ENCODE measurements around the gene MTR.
"Not testable (repeated sequence)": the region's sequence is repeated elsewhere in the genome, so short reads cannot be mapped to it uniquely, and the experiment has no call there.

MTR gene

GRCh38 chr1:236836157-236836556 lies 41.1 kb downstream of the MTR start:
- no peak for DNase-seq

- no peak for DNase-seq
Measured at GRCh38 chr1:236837115-236837514, 42.0 kb downstream of the MTR start.

DNA sequence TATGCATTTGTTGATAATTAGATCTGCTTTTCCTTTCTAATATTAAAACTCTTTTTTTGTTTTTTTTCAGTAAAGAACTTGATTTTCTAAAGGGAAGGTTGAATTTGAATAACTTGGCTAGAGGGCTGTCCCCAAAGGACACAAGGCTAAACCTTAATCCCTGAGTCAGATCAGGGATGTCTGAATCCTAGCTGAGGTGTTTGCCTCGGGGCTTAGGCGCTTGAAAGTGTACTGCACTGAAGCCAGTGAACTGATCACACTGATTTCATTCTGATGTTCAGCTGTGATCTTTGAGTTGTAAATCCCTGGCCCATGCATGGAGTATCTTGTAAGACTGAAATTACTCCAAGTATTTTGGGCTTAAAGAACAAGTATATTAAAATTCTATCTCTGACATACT lies 42.8 kb downstream of the MTR start:
- DNase-seq = no peak

- DNase-seq = no peak
Measured at GRCh38 chr1:236841341-236841740, 46.2 kb downstream of the MTR start.

DNA sequence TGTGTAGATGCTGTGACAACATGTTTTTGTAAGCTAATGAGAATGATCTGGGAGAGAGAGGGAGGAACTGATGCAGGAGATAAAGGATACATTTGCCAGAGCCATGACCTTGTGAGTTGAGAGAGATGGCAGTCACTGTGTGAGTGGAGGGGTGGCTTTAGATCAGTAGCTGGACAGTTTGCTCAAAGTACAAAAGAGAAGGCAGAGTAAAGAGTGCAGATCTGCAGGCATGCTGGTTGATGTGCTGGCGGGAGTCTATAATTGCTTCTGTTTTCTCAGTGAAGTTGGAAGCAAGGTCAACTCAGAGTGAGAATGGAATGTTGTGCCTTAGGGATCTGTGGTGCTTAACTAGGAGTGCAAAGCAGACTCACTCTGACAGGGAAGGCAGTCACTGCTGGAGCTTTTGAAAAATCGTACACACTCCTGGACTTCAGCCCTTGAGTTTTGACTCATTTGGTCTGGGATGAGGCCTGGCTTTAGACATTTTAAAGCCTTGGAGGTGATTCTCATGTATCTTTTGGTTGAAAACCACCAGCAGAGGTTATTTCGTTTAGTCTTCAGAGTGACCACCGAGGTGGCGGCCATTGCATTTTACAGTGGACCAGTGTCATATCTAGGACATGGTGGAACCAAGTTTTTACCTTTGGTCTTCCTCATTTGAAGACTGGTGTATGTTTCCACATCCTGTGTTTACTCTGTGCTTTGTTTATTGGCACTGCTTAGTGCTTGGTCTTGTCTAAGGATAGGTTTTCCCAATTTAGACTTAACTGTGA lies 49.6 kb downstream of the MTR start:
- DNase-seq = no peak

DNA sequence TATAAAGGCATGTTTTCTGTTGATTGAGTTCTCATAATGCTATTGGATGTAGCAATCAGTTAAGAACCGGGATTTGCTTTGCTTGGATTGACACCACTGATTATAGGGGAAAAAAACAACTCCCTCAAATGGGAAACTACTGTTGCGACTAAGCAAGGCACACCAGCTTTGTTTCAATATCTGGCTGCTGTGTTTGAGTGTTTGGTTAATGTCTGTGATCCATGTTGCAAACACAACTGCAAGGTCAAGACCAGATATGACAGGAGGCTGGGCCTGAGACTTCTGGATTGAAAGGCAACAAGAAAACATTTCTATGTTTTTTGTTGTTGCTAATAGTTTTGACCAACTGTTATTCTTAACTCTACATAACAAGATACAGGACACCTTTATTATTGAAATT lies 50.7 kb downstream of the MTR start:
- DNase-seq = no peak

DNA sequence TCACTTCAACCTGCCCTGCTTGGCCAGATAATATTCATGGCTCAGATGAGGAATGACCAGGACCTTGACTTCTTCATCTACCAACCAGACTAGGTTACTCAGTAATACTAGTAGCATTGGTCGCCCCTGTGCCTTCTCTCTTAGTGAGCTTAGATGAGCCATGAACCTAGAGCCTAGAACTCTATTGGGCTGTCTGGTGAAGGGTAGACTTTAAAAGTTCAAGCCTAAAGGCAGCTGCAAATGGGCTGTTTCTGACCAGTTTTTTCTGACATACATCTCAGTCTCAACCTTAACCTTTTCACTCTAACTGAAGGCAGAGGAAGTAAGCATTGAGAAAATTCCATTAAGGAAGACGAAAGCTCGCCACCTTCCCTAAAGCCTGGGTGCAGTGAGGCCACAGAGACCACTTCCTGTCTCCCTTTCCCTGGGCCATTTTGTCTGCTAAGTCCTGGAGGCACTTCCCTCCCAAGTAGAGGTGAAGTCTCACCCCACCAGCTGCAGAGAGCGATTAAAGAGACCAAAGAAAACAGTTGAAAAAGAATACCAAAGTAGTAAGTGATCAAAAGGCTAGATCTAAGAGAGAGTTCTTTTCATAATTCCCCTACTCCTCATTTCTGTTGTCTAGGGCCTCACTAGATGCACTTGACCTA lies 53.3 kb downstream of the MTR start:
- DNase-seq = no peak

- DNase-seq = no peak
Measured at GRCh38 chr1:236850077-236850979, 55.2 kb downstream of the MTR start.

DNA sequence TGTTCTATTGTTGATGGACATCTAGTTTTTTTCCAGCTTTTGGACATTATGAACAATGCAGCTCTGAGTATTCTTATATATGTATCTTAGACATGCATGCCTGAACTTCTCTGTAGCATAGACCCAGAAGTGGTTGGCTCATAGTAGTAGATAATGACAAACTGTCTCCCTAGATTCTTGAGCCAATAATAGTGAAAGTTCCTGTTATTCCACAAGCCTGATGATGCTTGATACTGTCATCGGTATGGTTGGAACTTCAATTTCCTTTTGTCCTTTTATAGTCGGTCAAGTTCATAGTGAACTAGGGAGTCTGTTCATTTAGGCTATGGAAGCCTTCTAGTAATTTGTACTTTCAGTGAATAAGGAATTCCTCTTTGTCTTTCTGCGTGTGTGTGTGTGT lies 56.8 kb downstream of the MTR start:
- DNase-seq = no peak

GRCh38 chr1:236853921-236854604 lies 59.0 kb downstream of the MTR start:
- no peak for DNase-seq

DNA sequence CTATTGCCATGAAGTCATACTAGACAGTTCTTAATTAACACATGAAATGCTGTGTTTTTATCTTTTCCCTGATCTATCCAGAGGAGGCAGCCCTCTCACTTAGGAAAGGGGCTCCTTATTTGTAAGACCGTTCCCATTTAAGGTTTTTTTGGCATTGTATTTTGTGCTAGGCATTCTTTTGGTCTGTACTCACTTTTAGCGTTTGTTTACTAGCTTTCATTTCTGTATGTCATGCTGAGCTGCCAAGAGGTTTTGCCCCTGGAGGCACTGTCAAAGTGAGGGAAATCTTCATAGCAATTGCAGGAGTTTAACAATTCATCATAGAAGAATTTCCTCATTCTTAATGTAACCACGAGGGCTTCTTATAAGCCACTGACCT lies 59.5 kb downstream of the MTR start:
- no peak for DNase-seq

DNA sequence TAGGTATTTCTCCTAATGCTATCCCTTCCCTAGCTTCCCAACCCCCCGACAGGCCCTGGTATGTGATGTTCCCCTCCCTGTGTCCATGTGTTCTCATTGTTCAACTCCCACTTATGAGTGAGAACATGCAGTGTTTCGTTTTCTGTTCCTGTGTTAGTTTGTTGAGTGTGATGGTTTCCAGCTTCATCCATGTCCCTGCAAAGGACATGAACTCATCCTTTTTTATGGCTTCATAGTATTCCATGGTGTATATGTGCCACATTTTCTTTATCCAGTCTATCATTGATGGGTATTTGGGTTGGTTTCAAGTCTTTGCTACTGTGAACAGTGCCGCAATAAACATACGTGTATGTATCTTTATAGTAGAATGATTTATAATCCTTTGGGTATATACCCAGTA lies 61.6 kb downstream of the MTR start:
- not testable (repeated sequence) for DNase-seq

GRCh38 chr1:236858165-236858564 lies 63.1 kb downstream of the MTR start:
- DNase-seq = peak; percentile 27

DNA sequence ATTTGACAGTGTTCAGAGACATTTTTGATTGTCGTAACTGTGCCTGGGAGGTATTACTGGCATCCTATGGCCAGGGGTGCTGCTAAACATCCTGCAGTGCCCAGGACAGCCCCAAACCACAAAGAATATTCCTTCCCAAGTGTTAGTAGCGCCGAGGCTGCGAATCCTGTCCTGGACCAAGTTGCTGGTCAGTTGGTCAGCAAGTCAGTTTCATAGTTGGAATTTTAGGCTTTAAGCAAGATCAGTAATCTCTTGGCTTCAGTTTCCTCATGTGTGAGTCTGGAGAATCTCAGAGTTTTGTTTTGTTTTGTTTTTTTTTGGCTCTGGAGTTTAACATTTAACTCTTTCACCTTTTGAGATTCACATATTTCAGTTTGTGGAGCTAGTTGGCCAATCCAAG lies 65.0 kb downstream of the MTR start:
- DNase-seq = no peak

DNA sequence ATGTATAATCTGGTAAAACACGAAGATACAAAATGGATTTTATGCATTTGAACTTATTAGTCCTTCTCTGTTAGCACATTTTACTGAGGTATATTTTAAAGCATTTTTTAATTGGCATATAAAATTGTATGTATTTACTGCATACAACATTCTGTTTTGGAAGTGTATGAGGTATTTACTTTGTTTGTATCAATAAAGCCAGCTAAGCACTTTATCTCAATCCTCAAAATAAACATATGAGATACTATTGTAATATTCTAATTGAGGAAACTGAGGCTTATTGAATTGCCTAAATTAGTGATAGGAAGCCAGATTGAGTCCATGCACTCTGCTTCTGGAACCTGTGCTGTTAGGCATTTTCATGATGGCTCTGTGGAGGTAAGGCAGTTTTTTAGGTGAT lies 65.6 kb downstream of the MTR start:
- no peak for DNase-seq

GRCh38 chr1:236861560-236862218 lies 66.6 kb downstream of the MTR start:
- no peak for DNase-seq

- no peak for DNase-seq
Measured at GRCh38 chr1:236862219-236862591, 67.1 kb downstream of the MTR start.

DNA sequence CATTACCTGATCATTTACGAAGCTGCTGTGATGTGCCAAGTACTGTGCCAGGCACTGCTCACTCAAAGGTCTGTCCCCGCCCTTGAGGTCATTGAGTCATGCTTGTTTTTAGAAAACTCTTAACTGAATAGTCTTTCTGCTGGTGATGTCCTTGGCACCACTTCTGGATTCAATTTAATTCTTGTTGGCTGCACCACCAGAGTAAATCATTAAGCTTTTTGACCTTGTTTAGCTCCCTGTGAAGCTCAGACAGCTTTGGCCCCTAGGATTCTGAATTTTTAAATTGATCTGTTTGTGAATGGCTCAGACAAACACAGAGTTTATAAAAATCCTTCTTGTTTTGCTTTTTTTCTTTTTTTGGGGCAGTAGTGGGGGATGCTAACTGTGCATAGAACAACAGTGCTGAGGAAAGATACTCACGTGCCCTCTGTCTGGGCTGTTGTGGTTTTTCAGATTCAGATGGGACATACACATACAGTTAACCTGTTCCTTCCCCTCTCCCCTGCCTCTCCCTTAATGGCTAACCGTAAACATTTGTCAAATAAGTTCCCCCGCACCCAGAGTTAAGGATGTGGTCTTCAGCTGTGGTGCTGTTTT lies 67.6 kb downstream of the MTR start:
- DNase-seq = no peak

DNA sequence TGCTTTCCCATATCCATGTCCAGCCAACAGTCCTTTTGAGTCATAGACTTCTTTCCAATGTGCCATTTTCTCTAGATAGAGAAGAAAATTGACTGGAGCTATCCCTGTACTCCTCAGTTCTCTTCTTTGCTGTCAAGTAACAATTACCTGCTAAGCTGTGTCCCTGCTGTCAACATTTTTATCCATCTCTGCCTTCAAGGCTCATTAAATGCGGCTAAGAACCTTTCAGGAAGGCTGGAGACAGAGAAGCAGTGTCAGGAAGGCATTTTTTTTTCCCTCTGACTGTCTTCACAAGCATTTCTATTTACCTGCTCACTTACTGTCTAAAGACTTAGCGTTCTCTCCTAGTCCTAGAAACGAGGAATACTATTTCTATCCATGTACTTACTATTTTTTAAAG lies 69.1 kb downstream of the MTR start:
- DNase-seq = no peak

GRCh38 chr1:236864996-236865817 lies 70.1 kb downstream of the MTR start:
- peak; percentile 7 for DNase-seq

DNA sequence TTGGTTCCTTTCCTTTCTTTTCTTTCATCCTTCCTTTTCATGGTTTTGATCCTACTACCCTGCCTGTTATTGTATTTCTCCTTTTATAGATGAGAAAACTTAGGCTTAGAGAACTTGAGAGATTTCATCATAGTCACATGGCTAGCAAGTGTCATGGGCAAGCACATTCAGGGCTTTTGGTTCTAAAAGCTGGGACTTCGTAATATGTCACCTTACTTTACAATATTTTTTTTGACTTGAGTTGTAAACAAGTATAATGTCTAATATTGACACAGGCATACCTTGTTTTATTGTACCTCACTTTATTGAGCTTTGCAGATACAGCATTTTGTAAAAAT lies 70.7 kb downstream of the MTR start:
- DNase-seq = peak; percentile 69

Measured in inflammatory macrophage treated with lipopolysaccharide for 4 hours (primary cell).